HepG2 (cell line): ENCODE data around the gene ABCA3. TPM values are rescaled to one million over a fixed set of nuclear protein-coding genes. Genes with fewer than 3 reads are reported as not detected.
A peak's percentile ranks its signal among the peaks of the same experiment; 100 is the strongest.

Source experiments
- ATF7 ChIP-seq, 2 experiments: fragments of 450-650 bp in 1 of 2; sonication (generic) in 1 of 2; formaldehyde crosslinking in 1 of 2; IDR thresholded peaks; 2 replicates each; pipeline versions ENCODE4 v1.4.0 to v1.6.1; 2016 to 2020; ENCODE audit warnings: antibody characterized with exemption in 1 of 2, mild to moderate bottlenecking in 1 of 2, missing genetic modification reagents in 1 of 2
- EP300 ChIP-seq, 3 experiments: sonication (generic) in 1 of 3; formaldehyde crosslinking in 1 of 3; IDR thresholded peaks; 2 replicates each; pipeline versions ENCODE4 v1.5.1 to v1.6.1; 2011 to 2020; ENCODE audit warnings: low read depth in 2 of 3, low read length in 2 of 3, borderline replicate concordance in 1 of 3, improper control_type of control experiment in 1 of 3, mild to moderate bottlenecking in 1 of 3, missing genetic modification reagents in 1 of 3, moderate library complexity in 1 of 3
- FOSL2 ChIP-seq: sonication (generic); formaldehyde crosslinking; IDR thresholded peaks from 2 replicates; pipeline ENCODE4 v1.4.0; 2020; ENCODE audit warnings: missing genetic modification reagents
- FOXA3 ChIP-seq: IDR thresholded peaks from 2 replicates; pipeline ENCODE4 v1.6.1; 2016; ENCODE audit warnings: missing genetic modification reagents, missing compliant biosample characterization
- FOXO1 ChIP-seq: sonication (generic); formaldehyde crosslinking; IDR thresholded peaks from 2 replicates; pipeline ENCODE4 v1.4.0; 2020; ENCODE audit warnings: missing genetic modification reagents
- FOXP1 ChIP-seq, 2 experiments: fragments of 450-650 bp in 1 of 2; IDR thresholded peaks; 2 replicates each; pipeline ENCODE4 v1.6.1; 2017 to 2018; ENCODE audit warnings: antibody characterized with exemption in 1 of 2
- NFIC ChIP-seq: IDR thresholded peaks from 2 replicates; pipeline ENCODE4 v1.6.1; 2012; ENCODE audit warnings: mild to moderate bottlenecking, low read length, inconsistent platforms
- NR2F2 ChIP-seq: IDR thresholded peaks from 2 replicates; pipeline ENCODE4 v1.6.1; 2012; ENCODE audit warnings: low read depth, inconsistent platforms, borderline replicate concordance
- RBM22 ChIP-seq: fragments of 200-400 bp; formaldehyde crosslinking; optimal IDR thresholded peaks from 2 replicates; pipeline ENCODE3; 2017; ENCODE audit warnings: mild to moderate bottlenecking, low read length, moderate library complexity
- ZNF33B ChIP-seq: sonication (generic); formaldehyde crosslinking; IDR thresholded peaks from 2 replicates; pipeline ENCODE4 v1.5.1; 2020; ENCODE audit warnings: mild to moderate bottlenecking, missing genetic modification reagents
- ZNF552 ChIP-seq: sonication (generic); formaldehyde crosslinking; IDR thresholded peaks from 2 replicates; pipeline ENCODE4 v1.9.0; 2022; ENCODE audit warnings: missing genetic modification reagents, mild to moderate bottlenecking, borderline replicate concordance
- polyA plus RNA-seq, 8 experiments: library from polyadenylated mRNA; depleted of rRNA in 3 of 8; stranded (reverse) in 7 of 8; unstranded in 1 of 8; fragments of >200 nt; fragmentation: Illumina TruSeq in 4 of 8; extraction: Trizol in 4 of 8; gene quantifications; 2 replicates each; pipeline versions ENCODE4 v1.2.1 to v1.2.3, GENCODE V29; 2011 to 2016; ENCODE audit warnings: low read depth in 4 of 8, missing spikeins in 1 of 8, mixed read lengths in 1 of 8; ENCODE audit not compliant: insufficient read depth in 1 of 8
- total RNA-seq, 5 experiments: library from RNA; depleted of rRNA; stranded (reverse); fragments of >200 nt; fragmentation: Illumina TruSeq; extraction: Trizol; gene quantifications; 2 replicates each; pipeline ENCODE4 v1.2.3, GENCODE V29; 2016; ENCODE audit warnings: low read depth in 1 of 5
- TF ChIP-seq, protein P1 (sequence below): IDR thresholded peaks from 2 replicates; pipeline ENCODE4 v1.6.1; 2012; ENCODE audit warnings: inconsistent platforms
- TF ChIP-seq, protein P2 (sequence below), 2 experiments: fragments of 450-650 bp in 1 of 2; sonication (generic) in 1 of 2; formaldehyde crosslinking in 1 of 2; IDR thresholded peaks; 2 replicates each; pipeline versions ENCODE4 v1.6.1 to v1.8.0; 2016 to 2022; ENCODE audit warnings: antibody characterized with exemption in 1 of 2, mild to moderate bottlenecking in 1 of 2, missing genetic modification reagents in 1 of 2
- TF ChIP-seq, protein P3 (sequence below): sonication (generic); IDR thresholded peaks from 2 replicates; pipeline ENCODE4 v1.6.1; 2016; ENCODE audit warnings: low read depth, borderline replicate concordance

Gene ABCA3
- total and polyA plus RNA-seq, 2 of the 13 experiments (the other 11 are each of a cell fraction or from before 2014, with no cell fraction given): 0.60 to 1.5 TPM

DNA sequence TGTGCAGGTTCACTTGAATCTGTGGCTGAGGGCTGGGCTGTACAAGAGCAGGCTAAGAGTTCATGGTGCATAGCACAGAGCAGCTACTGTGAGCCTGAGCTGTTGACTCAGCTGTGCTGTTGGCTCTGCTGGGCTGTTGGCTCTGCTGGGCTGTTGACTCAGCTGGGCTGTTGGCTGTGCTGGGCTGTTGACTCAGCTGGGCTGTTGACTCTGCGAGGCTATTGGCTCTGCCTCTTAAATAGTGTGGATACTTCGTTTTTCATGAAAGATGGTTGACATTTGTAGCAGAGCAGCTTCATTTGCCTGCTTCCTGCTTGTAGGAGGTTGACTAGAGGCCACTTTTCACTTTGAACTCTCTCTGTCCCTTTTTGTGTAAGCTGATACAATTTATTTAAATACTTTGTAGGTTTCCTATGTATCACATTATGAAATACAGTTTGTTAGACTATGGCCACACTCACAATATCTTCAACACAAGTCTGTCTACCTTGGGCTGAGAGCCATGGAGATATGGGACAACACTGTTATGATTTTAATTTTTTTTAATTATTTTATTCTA lies 48.4 kb upstream of the ABCA3 start (continued):
- TF ChIP-seq NFIC (peak; percentile 75; the same call in 1 of the 2 replicates), ATF7 (IDR thresholded peaks at IDR 0.05) (no peak), ATF7 (CRISPR knock-in tag; IDR thresholded peaks at IDR 0.05) (peak; percentile 63; the same call in 1 of the 2 replicates), FOXO1 (peak; percentile 84), ZNF552 (CRISPR knock-in tag) (peak; percentile 68; the same call in 1 of the 2 replicates), FOXP1 (IDR thresholded peaks at IDR 0.05) (peak; percentile 43; the same call in 1 of the 2 replicates), FOXP1 (CRISPR knock-in tag; IDR thresholded peaks at IDR 0.05) (peak; percentile 68), RBM22 (peak; percentile 73), ZNF33B (no peak), NR2F2 (peak; percentile 36; the same call in 1 of the 2 replicates), EP300 (IDR thresholded peaks at IDR 0.05; ENCODE audit: low read depth in 2 of 2, low read length in 2 of 2) (peak in 1 of 2 experiments; percentile 77; a peak in 2 of 4 replicates), EP300 (CRISPR knock-in tag; IDR thresholded peaks at IDR 0.05; ENCODE audit: borderline replicate concordance) (peak; percentile 54; the same call in 1 of the 2 replicates), FOXA3 (CRISPR knock-in tag) (peak; percentile 99), FOSL2 (peak; percentile 81)
- TF ChIP-seq, protein P1, sequence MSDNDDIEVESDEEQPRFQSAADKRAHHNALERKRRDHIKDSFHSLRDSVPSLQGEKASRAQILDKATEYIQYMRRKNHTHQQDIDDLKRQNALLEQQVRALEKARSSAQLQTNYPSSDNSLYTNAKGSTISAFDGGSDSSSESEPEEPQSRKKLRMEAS: peak; percentile 55; the same call in 1 of the 2 replicates
- TF ChIP-seq, protein P2, sequence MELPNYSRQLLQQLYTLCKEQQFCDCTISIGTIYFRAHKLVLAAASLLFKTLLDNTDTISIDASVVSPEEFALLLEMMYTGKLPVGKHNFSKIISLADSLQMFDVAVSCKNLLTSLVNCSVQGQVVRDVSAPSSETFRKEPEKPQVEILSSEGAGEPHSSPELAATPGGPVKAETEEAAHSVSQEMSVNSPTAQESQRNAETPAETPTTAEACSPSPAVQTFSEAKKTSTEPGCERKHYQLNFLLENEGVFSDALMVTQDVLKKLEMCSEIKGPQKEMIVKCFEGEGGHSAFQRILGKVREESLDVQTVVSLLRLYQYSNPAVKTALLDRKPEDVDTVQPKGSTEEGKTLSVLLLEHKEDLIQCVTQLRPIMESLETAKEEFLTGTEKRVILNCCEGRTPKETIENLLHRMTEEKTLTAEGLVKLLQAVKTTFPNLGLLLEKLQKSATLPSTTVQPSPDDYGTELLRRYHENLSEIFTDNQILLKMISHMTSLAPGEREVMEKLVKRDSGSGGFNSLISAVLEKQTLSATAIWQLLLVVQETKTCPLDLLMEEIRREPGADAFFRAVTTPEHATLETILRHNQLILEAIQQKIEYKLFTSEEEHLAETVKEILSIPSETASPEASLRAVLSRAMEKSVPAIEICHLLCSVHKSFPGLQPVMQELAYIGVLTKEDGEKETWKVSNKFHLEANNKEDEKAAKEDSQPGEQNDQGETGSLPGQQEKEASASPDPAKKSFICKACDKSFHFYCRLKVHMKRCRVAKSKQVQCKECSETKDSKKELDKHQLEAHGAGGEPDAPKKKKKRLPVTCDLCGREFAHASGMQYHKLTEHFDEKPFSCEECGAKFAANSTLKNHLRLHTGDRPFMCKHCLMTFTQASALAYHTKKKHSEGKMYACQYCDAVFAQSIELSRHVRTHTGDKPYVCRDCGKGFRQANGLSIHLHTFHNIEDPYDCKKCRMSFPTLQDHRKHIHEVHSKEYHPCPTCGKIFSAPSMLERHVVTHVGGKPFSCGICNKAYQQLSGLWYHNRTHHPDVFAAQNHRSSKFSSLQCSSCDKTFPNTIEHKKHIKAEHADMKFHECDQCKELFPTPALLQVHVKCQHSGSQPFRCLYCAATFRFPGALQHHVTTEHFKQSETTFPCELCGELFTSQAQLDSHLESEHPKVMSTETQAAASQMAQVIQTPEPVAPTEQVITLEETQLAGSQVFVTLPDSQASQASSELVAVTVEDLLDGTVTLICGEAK (IDR thresholded peaks at IDR 0.05): no peak
- TF ChIP-seq, protein P2 (CRISPR knock-in tag; IDR thresholded peaks at IDR 0.05): peak; percentile 41; the same call in 1 of the 2 replicates
- TF ChIP-seq, protein P3, sequence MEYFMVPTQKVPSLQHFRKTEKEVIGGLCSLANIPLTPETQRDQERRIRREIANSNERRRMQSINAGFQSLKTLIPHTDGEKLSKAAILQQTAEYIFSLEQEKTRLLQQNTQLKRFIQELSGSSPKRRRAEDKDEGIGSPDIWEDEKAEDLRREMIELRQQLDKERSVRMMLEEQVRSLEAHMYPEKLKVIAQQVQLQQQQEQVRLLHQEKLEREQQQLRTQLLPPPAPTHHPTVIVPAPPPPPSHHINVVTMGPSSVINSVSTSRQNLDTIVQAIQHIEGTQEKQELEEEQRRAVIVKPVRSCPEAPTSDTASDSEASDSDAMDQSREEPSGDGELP: peak; percentile 100
